Esophagus muscularis mucosa (tissue), 4 donors: ENCODE measurements around the gene OR6B1. TPM values are rescaled to one million over a fixed set of nuclear protein-coding genes. Genes with fewer than 3 reads are reported as not detected.

Experiments
- DNase-seq: peaks from one replicate; pipeline ENCODE4 v3.0.0-alpha.2; 2017; ENCODE audit errors: extremely low spot score
- H3K27ac ChIP-seq, 4 donors: fragments of 200-600 bp; sonication (generic); replicated peaks in 1 of 4; 1 replicate in 3 of 4; 2 replicates in 1 of 4; pipeline ENCODE4 v1.5.1; 2016 to 2019; ENCODE audit warnings: mild to moderate bottlenecking in 1 of 4
- H3K27me3 ChIP-seq, 4 donors: fragments of 200-600 bp; sonication (generic); one replicate each; pipeline versions ENCODE4 v1.5.1 to v1.6.0; 2016 to 2019
- H3K36me3 ChIP-seq, 4 donors: fragments of 200-600 bp; sonication (generic); one replicate each; pipeline ENCODE4 v1.5.1; 2016 to 2019
- H3K4me1 ChIP-seq, 4 donors: fragments of 200-600 bp; sonication (generic); one replicate each; pipeline ENCODE4 v1.5.1; 2016 to 2019
- H3K4me3 ChIP-seq, 4 donors: fragments of 200-600 bp; sonication (generic); 1 replicate in 2 of 4; 2 replicates in 2 of 4; pipeline ENCODE4 v1.5.1; 2016 to 2019; ENCODE audit warnings: mild to moderate bottlenecking in 4 of 4, moderate library complexity in 1 of 4
- H3K9me3 ChIP-seq, 4 donors: fragments of 200-600 bp; sonication (generic); 1 replicate in 3 of 4; 2 replicates in 1 of 4; pipeline ENCODE4 v1.5.1; 2016 to 2019
- EP300 ChIP-seq: sonication (generic); formaldehyde crosslinking; IDR thresholded peaks from one replicate; pipeline ENCODE4 v1.6.1; 2017; ENCODE audit warnings: antibody characterized with exemption
- POLR2A ChIP-seq: fragments of 450-650 bp; IDR thresholded peaks from one replicate; pipeline ENCODE4 v1.6.1; 2017; ENCODE audit warnings: antibody characterized with exemption, moderate library complexity, mild to moderate bottlenecking, low read depth
- POLR2AphosphoS5 ChIP-seq, 2 donors: sonication (generic); formaldehyde crosslinking; IDR thresholded peaks; one replicate each; pipeline ENCODE4 v1.6.1; 2017; ENCODE audit warnings: antibody characterized with exemption in 2 of 2
- WGBS: methylation state at CpG from one replicate; pipeline ENCODE4 v1.1.5; 2018; 5-methylcytosine and 5-hydroxymethylcytosine counted together
- intact Hi-C: fragments of 100-400 bp; cut with DNase I; formaldehyde crosslinking; loops from one replicate; pipeline ENCODE4 v1.15.1; 2023
- total RNA-seq, 4 donors: library from RNA; depleted of rRNA; stranded (reverse); fragments of >200 nt; gene quantifications; one replicate each; pipeline versions ENCODE4 v1.1.0 to v1.2.1, GENCODE V29; 2016
- TF ChIP-seq, protein P1 (sequence below), 3 experiments: fragments of 200-600 bp in 2 of 3; fragments of 450-650 bp in 1 of 3; sonication (generic) in 2 of 3; IDR thresholded peaks; one replicate each; pipeline ENCODE4 v1.5.1; 2017 to 2019; ENCODE audit warnings: antibody characterized with exemption in 3 of 3, mild to moderate bottlenecking in 2 of 3, moderate library complexity in 1 of 3

The OR6B1 gene
- total RNA-seq, 4 donors from 2014 or later = not detected

DNA sequence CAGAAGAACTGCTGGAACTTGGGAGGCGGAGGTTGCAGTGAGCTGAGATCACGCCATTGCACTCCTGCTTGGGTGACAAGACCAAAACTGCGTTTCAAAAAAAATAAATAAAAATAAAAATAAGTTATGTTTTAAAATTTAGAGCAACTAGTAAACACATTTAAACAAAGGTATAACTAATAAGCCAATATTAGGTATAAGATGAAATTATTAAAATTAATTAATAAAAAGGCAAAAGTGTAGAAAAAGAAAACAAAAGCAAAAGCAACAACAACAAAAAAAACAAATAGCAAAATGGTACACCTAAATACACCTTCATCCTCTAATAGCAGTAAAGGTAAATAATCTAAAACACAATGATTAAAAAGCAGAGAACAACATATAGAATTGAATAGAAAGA lies 6.2 kb upstream of the OR6B1 start:
- Histone ChIP-seq H3K9me3 (no peaks in the 10 kb centered on the region), H3K27me3 (no peaks in the 10 kb centered on the region), H3K27ac (no peak overlapping the region), H3K4me3 (no peak overlapping the region), H3K36me3 (no peaks in the 10 kb centered on the region), H3K4me1 (peaks cover 0 to 25% (median 22%) of the 10 kb centered on the region in 4 donors)
- DNase-seq = no peak
- WGBS = 97% methylated on average over 3 of the region's 3 CpGs
- intact Hi-C loops = no loop called here
- TF ChIP-seq, protein P1, sequence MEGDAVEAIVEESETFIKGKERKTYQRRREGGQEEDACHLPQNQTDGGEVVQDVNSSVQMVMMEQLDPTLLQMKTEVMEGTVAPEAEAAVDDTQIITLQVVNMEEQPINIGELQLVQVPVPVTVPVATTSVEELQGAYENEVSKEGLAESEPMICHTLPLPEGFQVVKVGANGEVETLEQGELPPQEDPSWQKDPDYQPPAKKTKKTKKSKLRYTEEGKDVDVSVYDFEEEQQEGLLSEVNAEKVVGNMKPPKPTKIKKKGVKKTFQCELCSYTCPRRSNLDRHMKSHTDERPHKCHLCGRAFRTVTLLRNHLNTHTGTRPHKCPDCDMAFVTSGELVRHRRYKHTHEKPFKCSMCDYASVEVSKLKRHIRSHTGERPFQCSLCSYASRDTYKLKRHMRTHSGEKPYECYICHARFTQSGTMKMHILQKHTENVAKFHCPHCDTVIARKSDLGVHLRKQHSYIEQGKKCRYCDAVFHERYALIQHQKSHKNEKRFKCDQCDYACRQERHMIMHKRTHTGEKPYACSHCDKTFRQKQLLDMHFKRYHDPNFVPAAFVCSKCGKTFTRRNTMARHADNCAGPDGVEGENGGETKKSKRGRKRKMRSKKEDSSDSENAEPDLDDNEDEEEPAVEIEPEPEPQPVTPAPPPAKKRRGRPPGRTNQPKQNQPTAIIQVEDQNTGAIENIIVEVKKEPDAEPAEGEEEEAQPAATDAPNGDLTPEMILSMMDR (IDR thresholded peaks at IDR 0.05) = no peak
- TF ChIP-seq POLR2AphosphoS5 (IDR thresholded peaks at IDR 0.05) = no peak
- no peak for TF ChIP-seq EP300
- no peak for TF ChIP-seq POLR2A

DNA sequence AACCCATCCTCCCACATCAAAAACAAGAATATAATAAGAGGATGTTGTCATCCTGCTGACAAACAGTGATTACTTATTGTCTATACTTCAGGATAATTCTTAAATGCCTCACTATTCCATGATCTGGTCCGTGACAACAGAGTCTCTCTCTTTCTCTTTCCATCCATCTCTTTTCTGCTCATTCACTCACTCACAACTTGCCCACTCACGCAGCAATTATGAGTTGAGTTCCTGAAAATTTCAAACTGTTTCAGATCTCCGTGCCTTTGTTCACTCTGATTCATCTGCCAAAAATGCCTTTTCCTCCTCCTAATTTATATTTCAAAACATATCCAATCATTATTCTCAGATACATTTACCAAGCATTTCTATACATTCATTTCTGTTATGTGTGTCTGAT lies 1.4 kb downstream of the OR6B1 start:
- H3K4me1 ChIP-seq = peaks cover 0 to 4% (median 0%) of the 10 kb centered on the region in 4 donors
- no peaks in the 10 kb centered on the region for H3K9me3 ChIP-seq
- H3K27me3 ChIP-seq = no peaks in the 10 kb centered on the region
- no peak for DNase-seq
- no peak overlapping the region for H3K27ac ChIP-seq
- H3K4me3 ChIP-seq = no peak overlapping the region
- TF ChIP-seq, protein P1 (IDR thresholded peaks at IDR 0.05) = no peak
- no peak for TF ChIP-seq POLR2AphosphoS5 (IDR thresholded peaks at IDR 0.05)
- no peak for TF ChIP-seq EP300
- no peak for TF ChIP-seq POLR2A
- intact Hi-C loops = no loop called here
- 73% methylated on average over 3 of the region's 3 CpGs for WGBS
- no peaks in the 10 kb centered on the region for H3K36me3 ChIP-seq

DNA sequence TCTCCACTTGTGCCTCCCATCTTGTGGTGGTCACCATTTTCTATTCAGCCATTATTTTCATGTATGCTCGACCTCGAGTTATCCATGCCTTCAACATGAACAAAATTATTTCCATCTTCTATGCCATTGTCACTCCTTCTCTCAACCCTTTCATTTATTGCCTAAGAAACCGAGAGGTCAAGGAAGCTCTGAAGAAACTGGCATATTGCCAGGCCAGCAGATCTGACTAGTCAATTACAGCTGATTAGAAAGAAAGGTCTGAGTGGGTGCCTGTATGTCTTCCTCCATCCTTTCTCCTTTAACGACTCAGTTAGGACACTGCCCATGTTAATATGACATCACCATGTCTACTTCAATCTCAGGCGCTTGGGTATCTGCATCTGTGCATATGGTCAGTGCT lies 4.6 kb downstream of the OR6B1 start:
- no peaks in the 10 kb centered on the region for H3K27me3 ChIP-seq
- TF ChIP-seq POLR2AphosphoS5 (IDR thresholded peaks at IDR 0.05) = no peak
- no peak for TF ChIP-seq POLR2A
- no peak for TF ChIP-seq EP300
- TF ChIP-seq, protein P1 (IDR thresholded peaks at IDR 0.05) = no peak
- WGBS = 79% methylated on average over 5 of the region's 5 CpGs
- no peaks in the 10 kb centered on the region for H3K36me3 ChIP-seq
- H3K27ac ChIP-seq = no peak overlapping the region
- no peak overlapping the region for H3K4me3 ChIP-seq
- intact Hi-C loops = no loop called here
- H3K4me1 ChIP-seq = no peaks in the 10 kb centered on the region
- H3K9me3 ChIP-seq = no peaks in the 10 kb centered on the region
- peak; percentile 29 for DNase-seq

DNA sequence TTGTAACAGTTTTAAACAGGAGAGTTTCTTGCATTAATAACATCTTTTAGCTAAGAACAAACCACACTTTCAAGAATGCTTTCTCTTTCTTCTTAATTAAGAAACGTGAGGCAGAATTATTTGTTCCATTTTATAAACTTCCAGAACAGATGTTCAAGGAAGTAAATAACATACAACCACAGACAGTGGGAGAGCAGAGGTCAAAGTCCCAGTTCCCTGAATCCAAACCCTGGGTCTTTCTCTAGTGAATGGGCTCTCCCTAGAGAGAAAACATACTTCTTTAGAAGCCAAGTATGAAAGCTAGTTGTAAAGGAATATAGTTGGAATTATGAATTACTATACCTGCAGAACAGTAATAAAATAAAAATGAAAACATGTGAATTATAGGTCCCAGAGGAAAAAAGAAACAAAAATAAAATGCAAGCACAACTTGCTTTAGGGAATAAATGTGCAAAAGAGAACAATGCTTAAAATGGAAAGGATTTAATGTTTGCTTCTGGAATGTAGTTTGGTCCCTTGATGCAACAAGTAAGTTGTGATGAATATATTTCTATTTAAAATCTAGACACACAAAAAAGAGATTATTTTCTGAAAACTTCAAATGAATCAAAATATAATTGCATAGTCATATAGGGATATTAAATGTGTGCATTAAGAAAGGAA lies 6.0 kb downstream of the OR6B1 start:
- Histone ChIP-seq H3K4me3 (no peak overlapping the region), H3K4me1 (no peaks in the 10 kb centered on the region), H3K36me3 (no peaks in the 10 kb centered on the region), H3K27me3 (no peaks in the 10 kb centered on the region), H3K9me3 (no peaks in the 10 kb centered on the region), H3K27ac (no peak overlapping the region)
- no peak for DNase-seq
- TF ChIP-seq POLR2A = no peak
- TF ChIP-seq, protein P1 (IDR thresholded peaks at IDR 0.05) = no peak
- no peak for TF ChIP-seq EP300
- no peak for TF ChIP-seq POLR2AphosphoS5 (IDR thresholded peaks at IDR 0.05)
- WGBS = 64% methylated on average over 1 of the region's 1 CpG
- intact Hi-C loops = no loop called here

DNA sequence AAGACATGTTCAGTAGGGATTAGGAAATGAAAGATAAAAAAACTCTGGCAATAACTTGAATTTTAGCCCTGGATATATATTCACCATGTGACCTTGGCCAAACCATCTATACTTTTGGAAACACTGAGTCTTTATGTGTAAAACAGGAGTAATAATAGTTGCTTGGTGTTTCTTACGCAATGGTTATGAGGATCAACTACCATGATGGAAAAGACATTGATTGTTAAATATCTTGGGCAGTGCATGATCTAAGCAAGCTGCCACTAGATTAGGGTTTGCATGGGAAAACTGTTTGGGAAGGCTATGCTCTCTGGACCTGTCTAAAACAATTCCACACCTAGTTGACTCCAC lies 6.5 kb downstream of the OR6B1 start:
- WGBS = 89% methylated on average over 1 of the region's 1 CpG
- Histone ChIP-seq H3K4me1 (no peaks in the 10 kb centered on the region), H3K4me3 (no peak overlapping the region), H3K27ac (no peak overlapping the region), H3K36me3 (no peaks in the 10 kb centered on the region), H3K27me3 (no peaks in the 10 kb centered on the region), H3K9me3 (no peaks in the 10 kb centered on the region)
- intact Hi-C loops = no loop called here
- no peak for DNase-seq
- no peak for TF ChIP-seq POLR2A
- TF ChIP-seq, protein P1 (IDR thresholded peaks at IDR 0.05) = no peak
- no peak for TF ChIP-seq EP300
- TF ChIP-seq POLR2AphosphoS5 (IDR thresholded peaks at IDR 0.05) = no peak
